NCI-H2196 (cell line): ENCODE measurements around the gene PIK3AP1.
"Not testable (repeated sequence)": the region's sequence is repeated elsewhere in the genome, so short reads cannot be mapped to it uniquely, and the experiment has no call there.

ENCODE experiments used
- DNase-seq: peaks from one replicate; lab custom pipeline; 2025; ENCODE audit not compliant: unreplicated experiment; lab: John Stamatoyannopoulos, UW

Gene PIK3AP1

GRCh38 chr10:96699613-96700012 lies 20.7 kb downstream of the PIK3AP1 start:
- no peak for DNase-seq

GRCh38 chr10:96698305-96698704 lies 22.0 kb downstream of the PIK3AP1 start:
- not testable (repeated sequence) for DNase-seq

- no peak for DNase-seq
Measured at GRCh38 chr10:96697438-96697837, 22.9 kb downstream of the PIK3AP1 start.

- no peak for DNase-seq
Measured at GRCh38 chr10:96696845-96697425, 23.4 kb downstream of the PIK3AP1 start.

GRCh38 chr10:96695975-96696634 lies 24.2 kb downstream of the PIK3AP1 start:
- no peak for DNase-seq

- DNase-seq = no peak
Measured at GRCh38 chr10:96695366-96695765, 24.9 kb downstream of the PIK3AP1 start.

GRCh38 chr10:96693431-96693830 lies 26.9 kb downstream of the PIK3AP1 start:
- no peak for DNase-seq

- no peak for DNase-seq
Measured at GRCh38 chr10:96692427-96692826, 27.9 kb downstream of the PIK3AP1 start.

GRCh38 chr10:96691761-96692160 lies 28.6 kb downstream of the PIK3AP1 start:
- no peak for DNase-seq

GRCh38 chr10:96690755-96691730 lies 29.3 kb downstream of the PIK3AP1 start:
- no peak for DNase-seq

GRCh38 chr10:96688789-96689188 lies 31.5 kb downstream of the PIK3AP1 start:
- no peak for DNase-seq

- no peak for DNase-seq
Measured at GRCh38 chr10:96687317-96688012, 32.8 kb downstream of the PIK3AP1 start.

- DNase-seq = no peak
Measured at GRCh38 chr10:96686514-96686913, 33.8 kb downstream of the PIK3AP1 start.

- DNase-seq = no peak
Measured at GRCh38 chr10:96685306-96685705, 35.0 kb downstream of the PIK3AP1 start.

GRCh38 chr10:96684826-96685225 lies 35.5 kb downstream of the PIK3AP1 start:
- DNase-seq = no peak

GRCh38 chr10:96683710-96684109 lies 36.6 kb downstream of the PIK3AP1 start:
- DNase-seq = no peak

- no peak for DNase-seq
Measured at GRCh38 chr10:96683065-96683464, 37.2 kb downstream of the PIK3AP1 start.

GRCh38 chr10:96681524-96681923 lies 38.8 kb downstream of the PIK3AP1 start:
- no peak for DNase-seq

- DNase-seq = not testable (repeated sequence)
Measured at GRCh38 chr10:96680463-96680862, 39.9 kb downstream of the PIK3AP1 start.

GRCh38 chr10:96678725-96679124 lies 41.6 kb downstream of the PIK3AP1 start:
- DNase-seq = no peak
